T-helper 1 cell treated with Interleukin-12 subunit alpha and Interleukin-12 subunit beta and Interleukin-4 antibody, amounts not matched to agents 30 μg/mL and 1 μg/mL, for 36 hours (primary cell): ENCODE measurements around the gene ADARB2.

Source experiments
- H3K27ac Mint-ChIP-seq: one replicate; pipeline ENCODE4 v1.8.0; 2021; ENCODE audit warnings: mild to moderate bottlenecking, mixed read lengths
- H3K27me3 Mint-ChIP-seq: one replicate; pipeline ENCODE4 v1.8.0; 2021; ENCODE audit warnings: low read depth, mixed read lengths
- H3K36me3 Mint-ChIP-seq: one replicate; pipeline ENCODE4 v1.8.0; 2021; ENCODE audit warnings: low read depth, mixed read lengths
- H3K4me1 Mint-ChIP-seq: one replicate; pipeline ENCODE4 v1.8.0; 2021; ENCODE audit warnings: low read depth, mixed read lengths
- H3K4me3 Mint-ChIP-seq: one replicate; pipeline ENCODE4 v1.8.0; 2021; ENCODE audit warnings: mild to moderate bottlenecking, moderate library complexity, mixed read lengths
- H3K9me3 Mint-ChIP-seq: one replicate; pipeline ENCODE4 v1.8.0; 2021; ENCODE audit warnings: mixed read lengths

The ADARB2 gene

GRCh38 chr10:1199897-1200721 lies 537.2 kb downstream of the ADARB2 start:
- H3K36me3 Mint-ChIP-seq: no peaks in the 10 kb centered on the region
- H3K4me3 Mint-ChIP-seq: no peak overlapping the region
- H3K4me1 Mint-ChIP-seq: no peaks in the 10 kb centered on the region
- H3K27ac Mint-ChIP-seq: no peak overlapping the region
- H3K27me3 Mint-ChIP-seq: peaks cover 19% of the 10 kb centered on the region
- no peaks in the 10 kb centered on the region for H3K9me3 Mint-ChIP-seq

GRCh38 chr10:1199345-1199673 lies 538.0 kb downstream of the ADARB2 start:
- no peaks in the 10 kb centered on the region for H3K9me3 Mint-ChIP-seq
- H3K27me3 Mint-ChIP-seq: peaks cover 19% of the 10 kb centered on the region
- H3K27ac Mint-ChIP-seq: no peak overlapping the region
- no peak overlapping the region for H3K4me3 Mint-ChIP-seq
- no peaks in the 10 kb centered on the region for H3K4me1 Mint-ChIP-seq
- H3K36me3 Mint-ChIP-seq: no peaks in the 10 kb centered on the region

GRCh38 chr10:1198453-1199344 lies 538.6 kb downstream of the ADARB2 start:
- Mint-ChIP-seq H3K27me3 (peaks cover 22% of the 10 kb centered on the region), H3K4me1 (peaks cover 3% of the 10 kb centered on the region), H3K9me3 (no peaks in the 10 kb centered on the region), H3K4me3 (no peak overlapping the region), H3K27ac (no peak overlapping the region), H3K36me3 (no peaks in the 10 kb centered on the region)

- H3K36me3 Mint-ChIP-seq: no peaks in the 10 kb centered on the region
- H3K4me1 Mint-ChIP-seq: peaks cover 8% of the 10 kb centered on the region
- H3K27ac Mint-ChIP-seq: no peak overlapping the region
- H3K4me3 Mint-ChIP-seq: no peak overlapping the region
- no peaks in the 10 kb centered on the region for H3K9me3 Mint-ChIP-seq
- H3K27me3 Mint-ChIP-seq: peaks cover 26% of the 10 kb centered on the region
Measured at GRCh38 chr10:1197384-1197783, 539.9 kb downstream of the ADARB2 start.

GRCh38 chr10:1196656-1197055 lies 540.7 kb downstream of the ADARB2 start:
- H3K36me3 Mint-ChIP-seq: no peaks in the 10 kb centered on the region
- H3K4me1 Mint-ChIP-seq: peaks cover 8% of the 10 kb centered on the region
- H3K4me3 Mint-ChIP-seq: no peak overlapping the region
- H3K27me3 Mint-ChIP-seq: peaks cover 26% of the 10 kb centered on the region
- no peak overlapping the region for H3K27ac Mint-ChIP-seq
- H3K9me3 Mint-ChIP-seq: no peaks in the 10 kb centered on the region

- Mint-ChIP-seq H3K27me3 (peaks cover 25% of the 10 kb centered on the region), H3K36me3 (no peaks in the 10 kb centered on the region), H3K4me3 (no peak overlapping the region), H3K4me1 (peaks cover 8% of the 10 kb centered on the region), H3K27ac (no peak overlapping the region), H3K9me3 (no peaks in the 10 kb centered on the region)
Measured at GRCh38 chr10:1195828-1196227, 541.5 kb downstream of the ADARB2 start.

- H3K9me3 Mint-ChIP-seq: no peaks in the 10 kb centered on the region
- no peaks in the 10 kb centered on the region for H3K36me3 Mint-ChIP-seq
- H3K4me1 Mint-ChIP-seq: peaks cover 8% of the 10 kb centered on the region
- H3K4me3 Mint-ChIP-seq: no peak overlapping the region
- no peak overlapping the region for H3K27ac Mint-ChIP-seq
- peaks cover 23% of the 10 kb centered on the region for H3K27me3 Mint-ChIP-seq
Measured at GRCh38 chr10:1194161-1194560, 543.2 kb downstream of the ADARB2 start.

- no peak overlapping the region for H3K4me3 Mint-ChIP-seq
- no peaks in the 10 kb centered on the region for H3K9me3 Mint-ChIP-seq
- H3K27me3 Mint-ChIP-seq: peaks cover 23% of the 10 kb centered on the region
- peaks cover 8% of the 10 kb centered on the region for H3K4me1 Mint-ChIP-seq
- H3K27ac Mint-ChIP-seq: no peak overlapping the region
- H3K36me3 Mint-ChIP-seq: no peaks in the 10 kb centered on the region
Measured at GRCh38 chr10:1193561-1193960, 543.8 kb downstream of the ADARB2 start.

GRCh38 chr10:1191752-1192151 lies 545.6 kb downstream of the ADARB2 start:
- H3K9me3 Mint-ChIP-seq: no peaks in the 10 kb centered on the region
- peaks cover 8% of the 10 kb centered on the region for H3K4me1 Mint-ChIP-seq
- no peak overlapping the region for H3K27ac Mint-ChIP-seq
- H3K4me3 Mint-ChIP-seq: no peak overlapping the region
- peaks cover 11% of the 10 kb centered on the region for H3K27me3 Mint-ChIP-seq
- H3K36me3 Mint-ChIP-seq: no peaks in the 10 kb centered on the region

- Mint-ChIP-seq H3K9me3 (no peaks in the 10 kb centered on the region), H3K36me3 (no peaks in the 10 kb centered on the region), H3K4me3 (no peak overlapping the region), H3K27ac (no peak overlapping the region), H3K27me3 (peaks cover 8% of the 10 kb centered on the region), H3K4me1 (peaks cover 8% of the 10 kb centered on the region)
Measured at GRCh38 chr10:1190791-1191490, 546.4 kb downstream of the ADARB2 start.

GRCh38 chr10:1190052-1190395 lies 547.3 kb downstream of the ADARB2 start:
- Mint-ChIP-seq H3K4me3 (no peak overlapping the region), H3K27ac (no peak overlapping the region), H3K27me3 (peaks cover 7% of the 10 kb centered on the region), H3K36me3 (no peaks in the 10 kb centered on the region), H3K4me1 (peaks cover 8% of the 10 kb centered on the region), H3K9me3 (no peaks in the 10 kb centered on the region)

- H3K4me3 Mint-ChIP-seq: no peak overlapping the region
- peaks cover 8% of the 10 kb centered on the region for H3K4me1 Mint-ChIP-seq
- no peaks in the 10 kb centered on the region for H3K36me3 Mint-ChIP-seq
- no peak overlapping the region for H3K27ac Mint-ChIP-seq
- H3K9me3 Mint-ChIP-seq: no peaks in the 10 kb centered on the region
- peaks cover 7% of the 10 kb centered on the region for H3K27me3 Mint-ChIP-seq
Measured at GRCh38 chr10:1189166-1190051, 547.9 kb downstream of the ADARB2 start.

- H3K27ac Mint-ChIP-seq: no peak overlapping the region
Measured at GRCh38 chr10:1188558-1189135, 548.7 kb downstream of the ADARB2 start.

More at GRCh38 chr10:1188558-1189135, 548.7 kb downstream of the ADARB2 start:
- H3K4me3 Mint-ChIP-seq: no peak overlapping the region
- no peaks in the 10 kb centered on the region for H3K36me3 Mint-ChIP-seq
- H3K27me3 Mint-ChIP-seq: peaks cover 4% of the 10 kb centered on the region
- no peaks in the 10 kb centered on the region for H3K9me3 Mint-ChIP-seq
- H3K4me1 Mint-ChIP-seq: peaks cover 4% of the 10 kb centered on the region
